H1 (cell line): ENCODE data around the gene TEX101. TPM values are rescaled to one million over a fixed set of nuclear protein-coding genes. Genes with fewer than 3 reads are reported as not detected.

Source experiments
- CTCF ChIA-PET: fragments of 300-600 bp; sonication (Branson Sonifier 250); formaldehyde crosslinking; loops from one replicate; lab custom pipeline; 2021; ENCODE audit not compliant: partially characterized antibody; lab: Charles Lee
- POLR2A ChIA-PET: fragments of 300-600 bp; sonication (Branson Sonifier 250); formaldehyde crosslinking; loops from one replicate; lab custom pipeline; 2021; ENCODE audit warnings: inconsistent platforms; ENCODE audit not compliant: partially characterized antibody; lab: Charles Lee
- DNase-seq, 2 experiments: peaks; one replicate each; pipeline versions ENCODE4 v3.0.0 to v3.0.0-alpha.2; 2010 to 2022; ENCODE audit warnings: low spot score in 2 of 2, low read depth in 1 of 2, mixed read lengths in 1 of 2
- FAIRE-seq: peaks from 2 replicates; lab custom pipeline; 2011; peaks lifted over from hg19 to GRCh38; lab: Jason Lieb, UNC
- H2AFZ ChIP-seq: 2 replicates; pipeline ENCODE4 v1.8.1; 2012; ENCODE audit warnings: low read length, inconsistent platforms
- H2AK5ac ChIP-seq: 2 replicates; pipeline ENCODE4 v1.6.1; 2013; ENCODE audit warnings: low read depth, low read length
- H2BK120ac ChIP-seq: replicated peaks from 2 replicates; pipeline ENCODE3; 2013; ENCODE audit warnings: low read depth, low read length, inconsistent platforms
- H2BK12ac ChIP-seq: 2 replicates; pipeline ENCODE4 v1.6.1; 2013; ENCODE audit warnings: low read depth, low read length
- H2BK15ac ChIP-seq: 2 replicates; pipeline ENCODE4 v1.6.1; 2013; ENCODE audit warnings: low read length
- H2BK20ac ChIP-seq: 2 replicates; pipeline ENCODE4 v1.6.1; 2013; ENCODE audit warnings: low read length
- H2BK5ac ChIP-seq: 2 replicates; pipeline ENCODE4 v1.6.1; 2013; ENCODE audit warnings: low read depth, low read length
- H3K14ac ChIP-seq: 2 replicates; pipeline ENCODE4 v1.6.1; 2013; ENCODE audit warnings: inconsistent platforms; ENCODE audit not compliant: insufficient read length
- H3K18ac ChIP-seq: 2 replicates; pipeline ENCODE4 v1.6.1; 2013; ENCODE audit warnings: low read length; ENCODE audit errors: extremely low read depth
- H3K23ac ChIP-seq: 2 replicates; pipeline ENCODE4 v1.6.1; 2013; ENCODE audit warnings: inconsistent platforms; ENCODE audit not compliant: insufficient read length
- H3K23me2 ChIP-seq: 2 replicates; pipeline ENCODE4 v1.6.1; 2013; ENCODE audit warnings: low read depth, low read length
- H3K27ac ChIP-seq: 2 replicates; pipeline ENCODE4 v1.6.1; 2011; ENCODE audit warnings: low read depth, low read length, inconsistent platforms
- H3K27me3 ChIP-seq, 4 experiments: replicated peaks in 1 of 4; 1 replicate in 1 of 4; 2 replicates in 3 of 4; pipeline versions ENCODE4 v1.6.1 to v1.8.1; 2011 to 2013; ENCODE audit warnings: low read length in 3 of 4, mild to moderate bottlenecking in 3 of 4, inconsistent platforms in 2 of 4, mixed read lengths in 2 of 4, moderate library complexity in 1 of 4; ENCODE audit not compliant: control insufficient read depth in 3 of 4, insufficient read depth in 3 of 4; ENCODE audit errors: extremely low read depth in 1 of 4
- H3K36me3 ChIP-seq, 4 experiments: 2 replicates each; pipeline versions ENCODE4 v1.6.1 to v1.8.1; 2011 to 2013; ENCODE audit warnings: mild to moderate bottlenecking in 4 of 4, low read length in 3 of 4, moderate library complexity in 2 of 4, control low read depth in 1 of 4, inconsistent platforms in 1 of 4; ENCODE audit not compliant: insufficient read depth in 4 of 4, control insufficient read depth in 2 of 4
- H3K4ac ChIP-seq: replicated peaks from 2 replicates; pipeline ENCODE3; 2013; ENCODE audit warnings: low read length, low read depth, mixed read lengths, inconsistent platforms; ENCODE audit not compliant: insufficient read length
- H3K4me1 ChIP-seq, 4 experiments: replicated peaks in 1 of 4; 1 replicate in 1 of 4; 2 replicates in 3 of 4; pipeline versions ENCODE4 v1.6.1 to v1.8.1; 2011 to 2013; ENCODE audit warnings: low read length in 3 of 4, inconsistent platforms in 2 of 4, mixed read lengths in 1 of 4; ENCODE audit not compliant: insufficient read depth in 4 of 4, control insufficient read depth in 3 of 4
- H3K4me2 ChIP-seq, 2 experiments: 2 replicates each; pipeline versions ENCODE4 v1.6.1 to v1.8.1; 2011 to 2013; ENCODE audit warnings: low read depth in 2 of 2, low read length in 2 of 2, control low read depth in 1 of 2, inconsistent platforms in 1 of 2, mild to moderate bottlenecking in 1 of 2; ENCODE audit not compliant: insufficient read depth in 1 of 2
- H3K4me3 ChIP-seq, 4 experiments: fragments of 200-600, 300-600 bp in 1 of 4; sonication (generic), shearing (Covaris generic), sonication (Bioruptor Twin) in 1 of 4; 2 replicates each; pipeline versions ENCODE4 v1.5.1 to v1.8.1; 2011 to 2016; ENCODE audit warnings: low read length in 4 of 4, low read depth in 3 of 4, control low read depth in 2 of 4, inconsistent platforms in 2 of 4, mild to moderate bottlenecking in 2 of 4, mixed read lengths in 1 of 4, moderate library complexity in 1 of 4; ENCODE audit not compliant: insufficient read depth in 2 of 4; ENCODE audit errors: extremely low read depth in 1 of 4
- H3K56ac ChIP-seq: replicated peaks from 2 replicates; pipeline ENCODE3; 2013; ENCODE audit warnings: low read depth, mild to moderate bottlenecking, mixed read lengths, low read length, inconsistent platforms; ENCODE audit not compliant: insufficient read length
- H3K79me1 ChIP-seq: 2 replicates; pipeline ENCODE4 v1.6.1; 2013; ENCODE audit warnings: low read depth, low read length, control low read depth
- H3K79me2 ChIP-seq, 2 experiments: 2 replicates each; pipeline versions ENCODE4 v1.6.1 to v1.8.1; 2012 to 2013; ENCODE audit warnings: low read length in 2 of 2, mild to moderate bottlenecking in 2 of 2, inconsistent platforms in 1 of 2; ENCODE audit not compliant: insufficient read depth in 2 of 2, control insufficient read depth in 1 of 2
- H3K9ac ChIP-seq, 4 experiments: replicated peaks in 1 of 4; 1 replicate in 1 of 4; 2 replicates in 3 of 4; pipeline versions ENCODE4 v1.6.1 to v1.8.1; 2011 to 2013; ENCODE audit warnings: low read depth in 3 of 4, low read length in 3 of 4, control low read depth in 2 of 4, mild to moderate bottlenecking in 2 of 4, moderate library complexity in 2 of 4, inconsistent platforms in 1 of 4; ENCODE audit errors: extremely low read depth in 1 of 4
- H3K9me3 ChIP-seq, 2 experiments: 2 replicates each; pipeline versions ENCODE4 v1.6.1 to v1.8.1; 2012 to 2013; ENCODE audit warnings: mild to moderate bottlenecking in 2 of 2, moderate library complexity in 2 of 2, control low read depth in 1 of 2, inconsistent platforms in 1 of 2, low read depth in 1 of 2, low read length in 1 of 2, mixed read lengths in 1 of 2; ENCODE audit not compliant: insufficient read depth in 2 of 2
- H4K20me1 ChIP-seq, 2 experiments: replicated peaks in 1 of 2; 2 replicates each; pipeline versions ENCODE3 to v1.8.1; 2011 to 2013; ENCODE audit warnings: inconsistent platforms in 2 of 2, low read length in 2 of 2, mild to moderate bottlenecking in 1 of 2; ENCODE audit not compliant: insufficient read depth in 2 of 2, control insufficient read depth in 1 of 2
- H4K5ac ChIP-seq: 2 replicates; pipeline ENCODE4 v1.6.1; 2013; ENCODE audit warnings: low read length, low read depth, mixed read lengths, inconsistent platforms; ENCODE audit not compliant: insufficient read length
- H4K8ac ChIP-seq: 2 replicates; pipeline ENCODE4 v1.8.0; 2013; ENCODE audit warnings: mild to moderate bottlenecking, moderate library complexity, low read length, inconsistent platforms; ENCODE audit not compliant: insufficient read depth; ENCODE audit errors: extremely low read depth
- H4K91ac ChIP-seq: replicated peaks from 2 replicates; pipeline ENCODE3; 2013; ENCODE audit warnings: low read length, mixed read lengths, inconsistent platforms; ENCODE audit not compliant: insufficient read length
- ASH2L ChIP-seq: fragments of 200-600, 300-600 bp; sonication (generic); IDR thresholded peaks from one replicate; pipeline ENCODE4 v1.7.1; 2017; ENCODE audit warnings: low read length
- CREB1 ChIP-seq: IDR thresholded peaks from 2 replicates; pipeline ENCODE4 v1.6.1; 2012; ENCODE audit warnings: inconsistent platforms
- EGR1 ChIP-seq: IDR thresholded peaks from 2 replicates; pipeline ENCODE4 v1.6.1; 2011; ENCODE audit warnings: low read depth, low read length, borderline replicate concordance
- GTF2F1 ChIP-seq: IDR thresholded peaks from 2 replicates; pipeline ENCODE4 v1.6.1; 2012; ENCODE audit warnings: low read depth, low read length, improper control_type of control experiment, borderline replicate concordance
- HDAC2 ChIP-seq, 2 experiments: fragments of 300-600 bp in 1 of 2; sonication (generic) in 1 of 2; IDR thresholded peaks; 2 replicates each; pipeline ENCODE4 v1.6.1; 2011 to 2012; ENCODE audit warnings: low read depth in 2 of 2, low read length in 2 of 2, mild to moderate bottlenecking in 2 of 2, moderate library complexity in 2 of 2, borderline replicate concordance in 1 of 2, inconsistent platforms in 1 of 2
- MAFK ChIP-seq: IDR thresholded peaks from 2 replicates; pipeline ENCODE4 v1.6.1; 2012; ENCODE audit warnings: low read depth, mild to moderate bottlenecking, improper control_type of control experiment, low read length
- PHF8 ChIP-seq: fragments of 200-600 bp; sonication (generic); conservative IDR thresholded peaks from 2 replicates; pipeline ENCODE4 v1.7.1; 2012; ENCODE audit warnings: low read depth, mild to moderate bottlenecking, inconsistent platforms, low read length, moderate library complexity
- POLR2A ChIP-seq, 2 experiments: IDR thresholded peaks; 1 replicate in 1 of 2; 2 replicates in 1 of 2; pipeline ENCODE4 v1.6.1; 2011; ENCODE audit warnings: low read depth in 2 of 2, low read length in 2 of 2, mild to moderate bottlenecking in 2 of 2; ENCODE audit errors: control extremely low read depth in 1 of 2
- RFX5 ChIP-seq: IDR thresholded peaks from 2 replicates; pipeline ENCODE4 v1.6.1; 2011; ENCODE audit warnings: low read depth, low read length, improper control_type of control experiment, borderline replicate concordance
- TBP ChIP-seq: IDR thresholded peaks from 2 replicates; pipeline ENCODE4 v1.6.1; 2011; ENCODE audit warnings: low read depth, low read length, improper control_type of control experiment
- USF2 ChIP-seq: IDR thresholded peaks from 2 replicates; pipeline ENCODE4 v1.6.1; 2011; ENCODE audit warnings: low read length, improper control_type of control experiment
- WGBS, 2 experiments: shearing (Covaris generic) in 1 of 2; methylation state at CpG; one replicate each; pipeline versions ENCODE4 v1.1.6 to v1.1.7; 2013 to 2015; ENCODE audit warnings: low lambda C conversion rate in 2 of 2, mixed read lengths in 2 of 2, inconsistent platforms in 1 of 2, low coverage in 1 of 2, missing lambda C conversion rate in 1 of 2; ENCODE audit not compliant: insufficient replicate concordance in 2 of 2, insufficient coverage in 1 of 2, insufficient read length in 1 of 2; ENCODE audit errors: extremely low coverage in 1 of 2, missing lambda C conversion rate in 1 of 2; 5-methylcytosine and 5-hydroxymethylcytosine counted together
- polyA plus RNA-seq, 7 experiments: library from polyadenylated mRNA; depleted of rRNA in 3 of 7; stranded (reverse) in 5 of 7; unstranded in 2 of 7; fragments of >200 nt in 5 of 7; fragments of 200-250 nt in 2 of 7; gene quantifications; 1 replicate in 5 of 7; 2 replicates in 1 of 7; 4 replicates in 1 of 7; pipeline versions ENCODE4 v1.2.1 to v1.2.3, GENCODE V29; 2011 to 2013; ENCODE audit warnings: missing spikeins in 2 of 7, mixed read lengths in 2 of 7
- total RNA-seq: library from RNA; stranded (reverse); fragmentation: NEBNext Ultra II Directional; extraction: Animal tissue kit (Norgen Biotek cat#: 25700); gene quantifications from 2 replicates; pipeline ENCODE4 v1.2.1, GENCODE V29; 2021

Gene TEX101
- total and polyA plus RNA-seq, 2 of the 8 experiments (the other 6 are each of a cell fraction or from before 2014, with no cell fraction given): 0.12 TPM; not detected in 1

GRCh38 chr19:43463381-43464133, 48.9 kb downstream of the TEX101 start:
- FAIRE-seq (peak; percentile 42), DNase-seq (peak; percentile 74 to 99)
- H3K27ac ChIP-seq: no peak overlapping the region
- no peak overlapping the region; the same call in 1 of the 2 replicates for H2BK12ac ChIP-seq
- H2BK15ac ChIP-seq: no peak overlapping the region
- H4K5ac ChIP-seq: no peak overlapping the region
- no peak overlapping the region for H2BK120ac ChIP-seq
- peaks cover 0 to 8% (median 3%) of the 10 kb centered on the region in 4 experiments; a peak in 4 of 7 replicates for H3K4me1 ChIP-seq
- H2BK20ac ChIP-seq: no peak overlapping the region
- H3K23me2 ChIP-seq: peaks cover 13% of the 10 kb centered on the region
- no peak overlapping the region for H2AK5ac ChIP-seq
- peak overlapping the region; percentile 73; the same call in 1 of the 2 replicates for H3K18ac ChIP-seq
- H3K14ac ChIP-seq: no peak overlapping the region
- no peak overlapping the region for H2BK5ac ChIP-seq
- no peak overlapping the region for H3K4ac ChIP-seq
- CTCF ChIA-PET: interaction anchor here (0.6 to 4.9 kb wide), 8 partner anchors 13 to 897 kb away, joined by 3 to 33 read pairs (median 4); partner anchors contain the start of gene PHLDB3
- peak overlapping the region; percentile 73 for H4K8ac ChIP-seq
- no peaks in the 10 kb centered on the region for H3K79me2 ChIP-seq
- peak overlapping the region; percentile 62 for H3K56ac ChIP-seq
- H3K79me1 ChIP-seq: no peaks in the 10 kb centered on the region
- peak overlapping the region; percentile 87 to 94 for H3K4me2 ChIP-seq
- H3K4me3 ChIP-seq: peak overlapping the region; percentile 50 to 93 (median 85)
- peak overlapping the region; percentile 74 for H2AFZ ChIP-seq
- no peak overlapping the region for H4K91ac ChIP-seq
- H3K23ac ChIP-seq: no peak overlapping the region
- peaks cover 0 to 25% (median 15%) of the 10 kb centered on the region in 4 experiments; a peak in 6 of 7 replicates for H3K27me3 ChIP-seq
- WGBS, 2 experiments: 1% methylated on average over 26 of the region's 57 CpGs; no CpG with 5 or more reads in 1 of the 2 experiments
- H3K9me3 ChIP-seq: no peaks in the 10 kb centered on the region
- no peaks in the 10 kb centered on the region for H4K20me1 ChIP-seq
- no peaks in the 10 kb centered on the region for H3K36me3 ChIP-seq
- POLR2A ChIA-PET: interaction anchor here (1.1 to 4.4 kb wide), 8 partner anchors 10 to 160 kb away, joined by 3 to 23 read pairs (median 4); no protein-coding TSS in a partner anchor
- peak overlapping the region in 2 of 4 experiments; percentile 54 to 56; a peak in 3 of 7 replicates for H3K9ac ChIP-seq
- TF ChIP-seq CREB1 (peak; percentile 8; the same call in 1 of the 2 replicates), USF2 (no peak), HDAC2 (IDR thresholded peaks at IDR 0.05; ENCODE audit: borderline replicate concordance in 1 of 2, low read depth in 2 of 2, low read length in 2 of 2) (no peak), GTF2F1 (no peak), PHF8 (no peak; the same call in 1 of the 2 replicates), TBP (no peak), EGR1 (no peak), MAFK (no peak), RFX5 (no peak), POLR2A (IDR thresholded peaks at IDR 0.05; ENCODE audit: control extremely low read depth in 1 of 2, low read depth in 2 of 2, low read length in 2 of 2) (no peak; a peak in 1 of 3 replicates), ASH2L (peak; percentile 60)
